Adrenal gland (tissue), 12 donors: ENCODE data around the gene PLAC8. TPM values are rescaled to one million over a fixed set of nuclear protein-coding genes. Genes with fewer than 3 reads are reported as not detected.
A peak's percentile ranks its signal among the peaks of the same experiment; 100 is the strongest.

Experiments used
- DNase-seq, 7 donors: peaks; one replicate each; pipeline ENCODE4 v3.0.0-alpha.2; 2019 to 2020
- H3K27ac ChIP-seq, 5 donors: fragments of 200-600 bp; sonication (generic) in 4 of 5; 1 replicate in 3 of 5; 2 replicates in 2 of 5; pipeline versions ENCODE4 v1.5.1 to v1.8.0; 2016 to 2020; ENCODE audit warnings: mild to moderate bottlenecking in 1 of 5
- H3K27me3 ChIP-seq: fragments of 200-600 bp; 2 replicates; pipeline ENCODE4 v1.8.0; 2021
- H3K36me3 ChIP-seq, 2 donors: fragments of 200-600 bp; replicated peaks in 1 of 2; 1 replicate in 1 of 2; 2 replicates in 1 of 2; pipeline versions ENCODE4 v1.5.1 to v1.8.0; 2018 to 2022
- H3K4me1 ChIP-seq, 2 donors: fragments of 200-600 bp; replicated peaks in 1 of 2; 1 replicate in 1 of 2; 2 replicates in 1 of 2; pipeline versions ENCODE4 v1.5.1 to v1.8.0; 2018 to 2021
- H3K4me3 ChIP-seq, 4 donors: fragments of 200-600 bp; sonication (generic) in 3 of 4; one replicate each; pipeline ENCODE4 v1.5.1; 2016 to 2018
- H3K9me3 ChIP-seq, 3 donors: fragments of 200-600 bp; sonication (generic) in 1 of 3; replicated peaks in 1 of 3; 1 replicate in 2 of 3; 2 replicates in 1 of 3; pipeline versions ENCODE4 v1.5.1 to v1.8.0; 2016 to 2021
- CTCF ChIP-seq, 6 experiments: fragments of 450-650 bp in 4 of 6; fragments of 200-600 bp in 2 of 6; sonication (generic) in 1 of 6; IDR thresholded peaks; 1 replicate in 5 of 6; 2 replicates in 1 of 6; pipeline versions ENCODE4 v1.5.1 to v1.8.0; 2016 to 2021; ENCODE audit warnings: antibody characterized with exemption in 6 of 6, mild to moderate bottlenecking in 2 of 6, moderate library complexity in 1 of 6
- POLR2A ChIP-seq, 2 donors: fragments of 450-650 bp; IDR thresholded peaks; one replicate each; pipeline ENCODE4 v1.6.1; 2017; ENCODE audit warnings: antibody characterized with exemption in 2 of 2, mild to moderate bottlenecking in 2 of 2, moderate library complexity in 1 of 2
- WGBS, 4 donors: extraction: QIAGEN DNeasy Blood & Tissue Kit in 2 of 4; methylation state at CpG; one replicate each; pipeline versions ENCODE4 v1.1.5 to v1.1.7; 2013 to 2017; 5-methylcytosine and 5-hydroxymethylcytosine counted together
- intact Hi-C, 2 donors: fragments of 100-400 bp; cut with DNase I; formaldehyde crosslinking; loops; one replicate each; pipeline versions ENCODE4 v1.14.1 to v1.15.0; 2022 to 2023
- polyA plus RNA-seq, 3 donors: library from polyadenylated mRNA; stranded (reverse); fragments of 200-250 nt in 2 of 3; fragments of 350-450 nt in 1 of 3; fragmentation: Illumina TruSeq in 1 of 3; extraction: RNeasy Lipid Tissue Mini Kit (QIAGEN cat#74804) in 1 of 3; gene quantifications; one replicate each; pipeline ENCODE4 v1.2.3, GENCODE V29; 2013 to 2014
- total RNA-seq, 9 donors: library from RNA; depleted of rRNA in 4 of 9; stranded (reverse); fragments of >200 nt in 4 of 9; fragments of 120-200 nt in 1 of 9; fragmentation: NEBNext Ultra II Directional in 1 of 9; extraction: Animal tissue kit (Norgen Biotek cat#: 25700) in 1 of 9; gene quantifications; one replicate each; pipeline versions ENCODE4 v1.1.0 to v1.2.4, GENCODE V29; 2013 to 2023
- donor health status: healthy with polysubstance abuse.
- donor health status: Bipolar disorder and iron deficiency.
- donor health status: DM: yes; HTN: yes; CAD: no.
- donor health status: DM: no; HTN: no; CAD: no.
- donor health status: DM: no; HTN: no; CAD: no.
- donor health status: DM: yes; HTN: yes; CAD: no.

PLAC8 gene
- total and polyA plus RNA-seq, 12 donors = 1.4 to 14.4 (median 2.9) TPM; not detected in 1

DNA sequence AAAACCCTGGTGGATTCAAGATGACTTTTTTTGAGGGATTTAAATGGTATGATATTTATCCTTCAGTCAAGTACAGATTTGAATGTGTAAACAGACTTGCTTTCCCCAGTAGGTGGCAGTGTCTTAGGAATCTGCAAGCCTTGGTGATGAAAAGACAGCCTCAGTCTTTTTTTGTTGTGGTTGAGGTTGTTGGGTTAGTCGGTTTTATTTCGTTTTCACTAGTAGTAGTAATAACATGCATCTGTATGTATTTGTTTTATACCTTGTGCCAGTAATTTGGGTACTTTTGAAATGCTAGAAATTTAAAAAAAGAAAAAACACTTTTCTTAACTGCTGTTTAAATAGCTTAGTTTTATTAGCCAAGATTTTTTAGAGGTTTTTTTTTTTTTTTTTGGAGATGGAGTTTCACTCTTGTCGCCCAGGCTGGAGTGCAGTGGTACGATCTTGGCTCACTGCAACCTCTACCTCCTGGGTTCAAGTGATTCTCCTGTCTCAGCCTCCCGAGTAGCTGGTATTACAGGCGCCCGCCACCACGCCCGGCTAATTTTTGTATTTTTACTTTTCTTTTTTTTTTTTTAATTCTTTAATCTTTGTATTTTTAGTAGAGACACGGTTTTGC lies 40.3 kb downstream of the PLAC8 start:
- no peaks in the 10 kb centered on the region for H3K27me3 ChIP-seq
- intact Hi-C loops = no loop called here
- peak in 6 of 7 donors; percentile 30 to 64 (median 45) for DNase-seq
- 73 to 78% (median 75%) methylated on average over 10 of the region's 10 CpGs for WGBS, 4 donors
- peaks cover 8 to 14% of the 10 kb centered on the region in 2 donors for H3K4me1 ChIP-seq
- no peak overlapping the region for H3K4me3 ChIP-seq
- H3K27ac ChIP-seq = peak overlapping the region in 2 of 5 donors; percentile 66 to 72
- TF ChIP-seq POLR2A (IDR thresholded peaks at IDR 0.05) = no peak
- peak; percentile 66 to 81 (median 74) for TF ChIP-seq CTCF (IDR thresholded peaks at IDR 0.05)
- H3K9me3 ChIP-seq = no peaks in the 10 kb centered on the region
- peaks cover 0 to 8% of the 10 kb centered on the region in 2 donors for H3K36me3 ChIP-seq

GRCh38 chr4:83071116-83071515 lies 43.4 kb downstream of the PLAC8 start:
- DNase-seq = no peak
- 83 to 100% (median 93%) methylated on average over 1 of the region's 1 CpG for WGBS, 4 donors
- no peaks in the 10 kb centered on the region for H3K9me3 ChIP-seq
- H3K27me3 ChIP-seq = no peaks in the 10 kb centered on the region
- H3K4me3 ChIP-seq = no peak overlapping the region
- no peak for TF ChIP-seq CTCF (IDR thresholded peaks at IDR 0.05)
- no peak for TF ChIP-seq POLR2A (IDR thresholded peaks at IDR 0.05)
- H3K4me1 ChIP-seq = peaks cover 8 to 12% of the 10 kb centered on the region in 2 donors
- no peak overlapping the region for H3K27ac ChIP-seq
- intact Hi-C loops = no loop called here
- peaks cover 0 to 38% of the 10 kb centered on the region in 2 donors for H3K36me3 ChIP-seq

GRCh38 chr4:83067058-83067639 lies 47.4 kb downstream of the PLAC8 start:
- TF ChIP-seq POLR2A (IDR thresholded peaks at IDR 0.05) (no peak), CTCF (IDR thresholded peaks at IDR 0.05) (no peak)
- Histone ChIP-seq H3K4me1 (no peaks in the 10 kb centered on the region), H3K27ac (no peak overlapping the region), H3K27me3 (no peaks in the 10 kb centered on the region), H3K36me3 (peaks cover 0 to 56% of the 10 kb centered on the region in 2 donors), H3K9me3 (no peaks in the 10 kb centered on the region), H3K4me3 (no peak overlapping the region)
- intact Hi-C loops = loop anchor here in 1 of 2 donors (5.0 kb wide), 1 partner anchor 190 kb away; no protein-coding TSS in a partner anchor
- no peak for DNase-seq
- WGBS, 4 donors = 87 to 92% (median 91%) methylated on average over 10 of the region's 10 CpGs

- Histone ChIP-seq H3K9me3 (no peaks in the 10 kb centered on the region), H3K27ac (no peak overlapping the region), H3K4me3 (no peak overlapping the region), H3K4me1 (no peaks in the 10 kb centered on the region), H3K36me3 (peaks cover 0 to 65% of the 10 kb centered on the region in 2 donors), H3K27me3 (no peaks in the 10 kb centered on the region)
- TF ChIP-seq POLR2A (IDR thresholded peaks at IDR 0.05) = no peak
- TF ChIP-seq CTCF (IDR thresholded peaks at IDR 0.05) = no peak
- intact Hi-C loops = loop anchor here in 1 of 2 donors (5.0 kb wide), 1 partner anchor 192 kb away; no protein-coding TSS in a partner anchor
- 82 to 92% (median 83%) methylated on average over 1 of the region's 1 CpG for WGBS, 4 donors
- no peak for DNase-seq
These were observed 49.3 kb downstream of the PLAC8 start for GRCh38 chr4:83065266-83065665.
